WTC11 (cell line): ENCODE measurements around the gene CACNA2D3. TPM values are rescaled to one million over a fixed set of nuclear protein-coding genes. Genes with fewer than 3 reads are reported as not detected.
A peak's percentile ranks its signal among the peaks of the same experiment; 100 is the strongest.

ENCODE experiments used
- ATAC-seq: fragments of 200-7000 bp; cut with Tn5 transposase; 2 replicates; pipeline ENCODE4 v1.10.0; 2021; ENCODE audit warnings: mild to moderate bottlenecking, moderate library complexity
- CTCF ChIA-PET: fragments of 300-600 bp; sonication (Branson Sonifier 250); formaldehyde crosslinking; loops from one replicate; lab custom pipeline; 2021; ENCODE audit warnings: antibody characterized with exemption; lab: Charles Lee
- POLR2A ChIA-PET: fragments of 350-600 bp; sonication (Branson Sonifier 250); formaldehyde crosslinking; loops from one replicate; lab custom pipeline; 2021; ENCODE audit warnings: antibody characterized with exemption; lab: Charles Lee
- DNase-seq: peaks from one replicate; pipeline ENCODE4 v3.0.0; 2021; ENCODE audit warnings: low spot score
- H3K27ac Mint-ChIP-seq: 2 replicates; pipeline ENCODE4 v1.8.0; 2021; ENCODE audit warnings: mixed read lengths
- H3K27me3 Mint-ChIP-seq: 2 replicates; pipeline ENCODE4 v1.8.0; 2021; ENCODE audit warnings: low read depth, mild to moderate bottlenecking, moderate library complexity, mixed read lengths
- H3K36me3 Mint-ChIP-seq: 2 replicates; pipeline ENCODE4 v1.8.0; 2021; ENCODE audit warnings: mixed read lengths
- H3K4me1 Mint-ChIP-seq: 2 replicates; pipeline ENCODE4 v1.8.0; 2022; ENCODE audit warnings: mixed read lengths
- H3K4me3 Mint-ChIP-seq: 2 replicates; pipeline ENCODE4 v1.8.0; 2021; ENCODE audit warnings: mild to moderate bottlenecking, moderate library complexity, mixed read lengths
- H3K9me3 Mint-ChIP-seq: 2 replicates; pipeline ENCODE4 v1.8.0; 2021; ENCODE audit warnings: mixed read lengths
- CBFB ChIP-seq: sonication (generic); formaldehyde crosslinking; IDR thresholded peaks from 2 replicates; pipeline ENCODE4 v1.8.1; 2022; ENCODE audit warnings: mild to moderate bottlenecking, low read depth, missing genetic modification reagents
- CREM ChIP-seq: sonication (generic); formaldehyde crosslinking; IDR thresholded peaks from 2 replicates; pipeline ENCODE4 v1.8.1; 2022; ENCODE audit warnings: mild to moderate bottlenecking, missing genetic modification reagents, moderate library complexity
- ELF4 ChIP-seq: sonication (generic); formaldehyde crosslinking; IDR thresholded peaks from 2 replicates; pipeline ENCODE4 v1.8.1; 2022; ENCODE audit warnings: low read depth, mild to moderate bottlenecking, moderate library complexity, missing genetic modification reagents
- ETV6 ChIP-seq: sonication (generic); formaldehyde crosslinking; IDR thresholded peaks from 2 replicates; pipeline ENCODE4 v1.8.1; 2022; ENCODE audit warnings: mild to moderate bottlenecking, missing genetic modification reagents
- FOXK1 ChIP-seq: sonication (generic); formaldehyde crosslinking; IDR thresholded peaks from 2 replicates; pipeline ENCODE4 v1.8.0; 2022; ENCODE audit warnings: mild to moderate bottlenecking, moderate library complexity, missing genetic modification reagents
- FOXP1 ChIP-seq: sonication (generic); formaldehyde crosslinking; IDR thresholded peaks from 2 replicates; pipeline ENCODE4 v1.8.0; 2022; ENCODE audit warnings: missing genetic modification reagents, mild to moderate bottlenecking, moderate library complexity, borderline replicate concordance
- GABPB1 ChIP-seq: sonication (generic); formaldehyde crosslinking; IDR thresholded peaks from 2 replicates; pipeline ENCODE4 v1.8.1; 2023; ENCODE audit warnings: mild to moderate bottlenecking, missing genetic modification reagents
- GRHL2 ChIP-seq: fragments of 250-450 bp; sonication (Bioruptor Pico); IDR thresholded peaks from 2 replicates; pipeline ENCODE4 v1.8.0; 2022; ENCODE audit warnings: mild to moderate bottlenecking, moderate library complexity; ENCODE audit not compliant: insufficient replicate concordance, severe bottlenecking
- GTF2I ChIP-seq: fragments of 250-450 bp; sonication (Bioruptor Pico); conservative IDR thresholded peaks from 2 replicates; pipeline ENCODE4 v1.4.0; 2021; ENCODE audit warnings: mild to moderate bottlenecking
- JUN ChIP-seq: sonication (generic); formaldehyde crosslinking; IDR thresholded peaks from 2 replicates; pipeline ENCODE4 v1.8.0; 2023; ENCODE audit warnings: mild to moderate bottlenecking, missing genetic modification reagents
- RELA ChIP-seq: sonication (generic); formaldehyde crosslinking; IDR thresholded peaks from 2 replicates; pipeline ENCODE4 v1.8.1; 2022; ENCODE audit warnings: missing genetic modification reagents, mild to moderate bottlenecking, borderline replicate concordance
- TEAD1 ChIP-seq: sonication (generic); formaldehyde crosslinking; IDR thresholded peaks from 2 replicates; pipeline ENCODE4 v1.8.0; 2022; ENCODE audit warnings: mild to moderate bottlenecking, missing genetic modification reagents
- TP53 ChIP-seq: sonication (generic); formaldehyde crosslinking; IDR thresholded peaks from 2 replicates; pipeline ENCODE4 v1.8.1; 2023; ENCODE audit warnings: mild to moderate bottlenecking, missing genetic modification reagents
- ZNF219 ChIP-seq: sonication (generic); formaldehyde crosslinking; IDR thresholded peaks from 2 replicates; pipeline ENCODE4 v1.8.0; 2023; ENCODE audit warnings: missing genetic modification reagents, mild to moderate bottlenecking, borderline replicate concordance
- ZNF263 ChIP-seq: sonication (generic); formaldehyde crosslinking; IDR thresholded peaks from 2 replicates; pipeline ENCODE4 v1.8.1; 2022; ENCODE audit warnings: low read depth, mild to moderate bottlenecking, moderate library complexity, missing genetic modification reagents
- ZNF317 ChIP-seq: sonication (generic); formaldehyde crosslinking; IDR thresholded peaks from 2 replicates; pipeline ENCODE4 v1.8.1; 2023; ENCODE audit warnings: low read depth, mild to moderate bottlenecking, moderate library complexity, missing genetic modification reagents, borderline replicate concordance
- ZNF423 ChIP-seq: fragments of 250-450 bp; sonication (Bioruptor Pico); IDR thresholded peaks from 2 replicates; pipeline ENCODE4 v2.1.2; 2022; ENCODE audit warnings: mild to moderate bottlenecking, moderate library complexity
- total RNA-seq: library from RNA; stranded (reverse); gene quantifications from 3 replicates; pipeline ENCODE4 v1.2.3, GENCODE V29; 2021
- TF ChIP-seq, protein P1 (sequence below): sonication (generic); formaldehyde crosslinking; IDR thresholded peaks from 2 replicates; pipeline ENCODE4 v1.8.1; 2022; ENCODE audit warnings: low read depth, missing genetic modification reagents, borderline replicate concordance
- TF ChIP-seq, protein P2 (sequence below): sonication (generic); formaldehyde crosslinking; IDR thresholded peaks from 2 replicates; pipeline ENCODE4 v1.8.1; 2022; ENCODE audit warnings: mild to moderate bottlenecking, moderate library complexity, missing genetic modification reagents
- TF ChIP-seq, protein P3 (sequence below): fragments of 250-450 bp; sonication (Bioruptor Pico); IDR thresholded peaks from 2 replicates; pipeline ENCODE4 v1.9.0; 2021; ENCODE audit warnings: mild to moderate bottlenecking
- TF ChIP-seq, protein P4 (sequence below): sonication (generic); formaldehyde crosslinking; IDR thresholded peaks from 2 replicates; pipeline ENCODE4 v1.8.0; 2022; ENCODE audit warnings: missing genetic modification reagents
- TF ChIP-seq, protein P5 (sequence below): sonication (generic); formaldehyde crosslinking; IDR thresholded peaks from 2 replicates; pipeline ENCODE4 v1.8.0; 2022; ENCODE audit warnings: mild to moderate bottlenecking, missing genetic modification reagents
- TF ChIP-seq, protein P6 (sequence below): sonication (generic); formaldehyde crosslinking; IDR thresholded peaks from 2 replicates; pipeline ENCODE4 v1.8.1; 2022; ENCODE audit warnings: missing genetic modification reagents, borderline replicate concordance
- TF ChIP-seq, protein P7 (sequence below): sonication (generic); formaldehyde crosslinking; IDR thresholded peaks from 2 replicates; pipeline ENCODE4 v1.8.0; 2022; ENCODE audit warnings: mild to moderate bottlenecking, missing genetic modification reagents

CACNA2D3 gene
- total RNA-seq, 1 experiment from 2014 or later = 5.0 TPM

DNA sequence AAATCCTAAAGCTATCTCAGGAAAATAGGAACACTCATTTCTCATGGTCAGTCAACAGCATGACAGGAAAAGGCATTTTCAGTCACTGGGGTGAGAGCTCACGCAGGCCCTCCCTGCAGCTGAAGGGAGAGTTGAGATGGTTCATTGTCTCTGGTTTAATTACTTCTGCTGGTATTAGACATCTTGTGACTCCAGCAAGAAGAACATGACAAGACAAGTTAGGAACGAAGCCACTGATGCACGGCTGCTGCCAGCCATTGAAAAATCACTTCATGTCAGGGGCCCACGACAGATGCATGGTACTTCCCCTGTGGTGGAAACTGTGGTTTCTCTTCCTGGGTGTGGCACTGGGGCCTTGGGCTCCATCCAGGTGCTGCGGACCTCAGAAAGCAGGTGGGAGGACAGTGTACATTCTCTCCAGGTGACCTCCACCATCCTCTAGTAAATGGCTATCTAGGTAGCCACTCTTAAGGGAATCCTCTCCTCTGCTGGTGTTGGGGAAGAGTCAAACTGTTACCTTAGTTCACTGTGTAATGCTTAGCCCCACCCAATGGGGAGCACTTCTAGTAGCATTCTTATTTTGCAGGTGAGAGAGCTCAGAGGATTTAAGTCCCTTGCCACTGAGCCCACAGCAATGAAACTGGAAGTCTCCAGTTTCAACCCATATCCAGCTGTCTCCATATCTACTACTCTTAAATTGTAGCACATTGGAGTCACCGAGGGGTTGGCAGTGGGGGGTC is 531.3 kb downstream of the CACNA2D3 start:
- ChIA-PET CTCF (interaction anchor here (1.9 kb wide), 1 partner anchor 11 kb away, joined by 5 read pairs; no protein-coding TSS in a partner anchor), POLR2A (no interaction called here)
- Mint-ChIP-seq H3K36me3 (peaks cover 33% of the 10 kb centered on the region), H3K27ac (no peak overlapping the region), H3K27me3 (no peaks in the 10 kb centered on the region), H3K9me3 (peaks cover 15% of the 10 kb centered on the region), H3K4me1 (peaks cover 44% of the 10 kb centered on the region), H3K4me3 (no peak overlapping the region)
- ATAC-seq = peak; percentile 27; the same call in 1 of the 2 replicates
- no peak for DNase-seq
- TF ChIP-seq GTF2I (CRISPR knock-in tag) (no peak), TEAD1 (no peak), ZNF423 (CRISPR knock-in tag) (no peak), ETV6 (no peak), GRHL2 (no peak), FOXP1 (CRISPR knock-in tag) (no peak), ZNF317 (CRISPR knock-in tag) (no peak), CBFB (CRISPR knock-in tag) (no peak), TP53 (CRISPR knock-in tag) (no peak), ZNF219 (CRISPR knock-in tag) (no peak), FOXK1 (CRISPR knock-in tag) (no peak), CREM (CRISPR knock-in tag) (no peak)
- TF ChIP-seq, protein P1, sequence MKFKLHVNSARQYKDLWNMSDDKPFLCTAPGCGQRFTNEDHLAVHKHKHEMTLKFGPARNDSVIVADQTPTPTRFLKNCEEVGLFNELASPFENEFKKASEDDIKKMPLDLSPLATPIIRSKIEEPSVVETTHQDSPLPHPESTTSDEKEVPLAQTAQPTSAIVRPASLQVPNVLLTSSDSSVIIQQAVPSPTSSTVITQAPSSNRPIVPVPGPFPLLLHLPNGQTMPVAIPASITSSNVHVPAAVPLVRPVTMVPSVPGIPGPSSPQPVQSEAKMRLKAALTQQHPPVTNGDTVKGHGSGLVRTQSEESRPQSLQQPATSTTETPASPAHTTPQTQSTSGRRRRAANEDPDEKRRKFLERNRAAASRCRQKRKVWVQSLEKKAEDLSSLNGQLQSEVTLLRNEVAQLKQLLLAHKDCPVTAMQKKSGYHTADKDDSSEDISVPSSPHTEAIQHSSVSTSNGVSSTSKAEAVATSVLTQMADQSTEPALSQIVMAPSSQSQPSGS (CRISPR knock-in tag) = no peak
- TF ChIP-seq, protein P2, sequence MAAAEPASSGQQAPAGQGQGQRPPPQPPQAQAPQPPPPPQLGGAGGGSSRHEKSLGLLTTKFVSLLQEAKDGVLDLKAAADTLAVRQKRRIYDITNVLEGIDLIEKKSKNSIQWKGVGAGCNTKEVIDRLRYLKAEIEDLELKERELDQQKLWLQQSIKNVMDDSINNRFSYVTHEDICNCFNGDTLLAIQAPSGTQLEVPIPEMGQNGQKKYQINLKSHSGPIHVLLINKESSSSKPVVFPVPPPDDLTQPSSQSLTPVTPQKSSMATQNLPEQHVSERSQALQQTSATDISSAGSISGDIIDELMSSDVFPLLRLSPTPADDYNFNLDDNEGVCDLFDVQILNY (CRISPR knock-in tag) = no peak
- TF ChIP-seq, protein P3, sequence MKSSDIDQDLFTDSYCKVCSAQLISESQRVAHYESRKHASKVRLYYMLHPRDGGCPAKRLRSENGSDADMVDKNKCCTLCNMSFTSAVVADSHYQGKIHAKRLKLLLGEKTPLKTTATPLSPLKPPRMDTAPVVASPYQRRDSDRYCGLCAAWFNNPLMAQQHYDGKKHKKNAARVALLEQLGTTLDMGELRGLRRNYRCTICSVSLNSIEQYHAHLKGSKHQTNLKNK (CRISPR knock-in tag) = no peak
- TF ChIP-seq, protein P4, sequence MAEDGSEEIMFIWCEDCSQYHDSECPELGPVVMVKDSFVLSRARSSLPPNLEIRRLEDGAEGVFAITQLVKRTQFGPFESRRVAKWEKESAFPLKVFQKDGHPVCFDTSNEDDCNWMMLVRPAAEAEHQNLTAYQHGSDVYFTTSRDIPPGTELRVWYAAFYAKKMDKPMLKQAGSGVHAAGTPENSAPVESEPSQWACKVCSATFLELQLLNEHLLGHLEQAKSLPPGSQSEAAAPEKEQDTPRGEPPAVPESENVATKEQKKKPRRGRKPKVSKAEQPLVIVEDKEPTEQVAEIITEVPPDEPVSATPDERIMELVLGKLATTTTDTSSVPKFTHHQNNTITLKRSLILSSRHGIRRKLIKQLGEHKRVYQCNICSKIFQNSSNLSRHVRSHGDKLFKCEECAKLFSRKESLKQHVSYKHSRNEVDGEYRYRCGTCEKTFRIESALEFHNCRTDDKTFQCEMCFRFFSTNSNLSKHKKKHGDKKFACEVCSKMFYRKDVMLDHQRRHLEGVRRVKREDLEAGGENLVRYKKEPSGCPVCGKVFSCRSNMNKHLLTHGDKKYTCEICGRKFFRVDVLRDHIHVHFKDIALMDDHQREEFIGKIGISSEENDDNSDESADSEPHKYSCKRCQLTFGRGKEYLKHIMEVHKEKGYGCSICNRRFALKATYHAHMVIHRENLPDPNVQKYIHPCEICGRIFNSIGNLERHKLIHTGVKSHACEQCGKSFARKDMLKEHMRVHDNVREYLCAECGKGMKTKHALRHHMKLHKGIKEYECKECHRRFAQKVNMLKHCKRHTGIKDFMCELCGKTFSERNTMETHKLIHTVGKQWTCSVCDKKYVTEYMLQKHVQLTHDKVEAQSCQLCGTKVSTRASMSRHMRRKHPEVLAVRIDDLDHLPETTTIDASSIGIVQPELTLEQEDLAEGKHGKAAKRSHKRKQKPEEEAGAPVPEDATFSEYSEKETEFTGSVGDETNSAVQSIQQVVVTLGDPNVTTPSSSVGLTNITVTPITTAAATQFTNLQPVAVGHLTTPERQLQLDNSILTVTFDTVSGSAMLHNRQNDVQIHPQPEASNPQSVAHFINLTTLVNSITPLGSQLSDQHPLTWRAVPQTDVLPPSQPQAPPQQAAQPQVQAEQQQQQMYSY (CRISPR knock-in tag) = no peak
- TF ChIP-seq, all 79 proteins: peak for 0

DNA sequence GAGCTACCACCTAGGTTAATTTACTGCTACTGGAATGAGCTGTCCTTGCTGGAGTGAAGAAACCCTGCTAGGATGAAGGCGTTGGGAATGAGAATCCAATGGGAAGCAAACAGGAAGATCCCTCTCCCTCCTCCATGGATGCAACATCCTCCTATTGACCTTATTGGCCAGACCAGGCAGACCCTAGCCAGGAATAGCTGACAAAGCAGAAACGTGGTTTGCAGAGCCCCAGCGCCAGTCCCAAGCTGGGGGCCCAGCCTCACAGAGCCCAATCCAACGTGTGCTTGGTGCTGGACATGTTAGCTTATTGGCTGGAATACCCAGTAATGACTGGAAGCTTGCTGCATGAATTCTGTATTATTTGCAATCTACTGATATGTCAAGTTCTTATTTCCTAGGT is 532.4 kb downstream of the CACNA2D3 start:
- POLR2A ChIA-PET = no interaction called here
- peaks cover 26% of the 10 kb centered on the region for H3K36me3 Mint-ChIP-seq
- TF ChIP-seq, protein P5, sequence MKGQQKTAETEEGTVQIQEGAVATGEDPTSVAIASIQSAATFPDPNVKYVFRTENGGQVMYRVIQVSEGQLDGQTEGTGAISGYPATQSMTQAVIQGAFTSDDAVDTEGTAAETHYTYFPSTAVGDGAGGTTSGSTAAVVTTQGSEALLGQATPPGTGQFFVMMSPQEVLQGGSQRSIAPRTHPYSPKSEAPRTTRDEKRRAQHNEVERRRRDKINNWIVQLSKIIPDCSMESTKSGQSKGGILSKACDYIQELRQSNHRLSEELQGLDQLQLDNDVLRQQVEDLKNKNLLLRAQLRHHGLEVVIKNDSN (CRISPR knock-in tag) = no peak
- TF ChIP-seq, protein P6, sequence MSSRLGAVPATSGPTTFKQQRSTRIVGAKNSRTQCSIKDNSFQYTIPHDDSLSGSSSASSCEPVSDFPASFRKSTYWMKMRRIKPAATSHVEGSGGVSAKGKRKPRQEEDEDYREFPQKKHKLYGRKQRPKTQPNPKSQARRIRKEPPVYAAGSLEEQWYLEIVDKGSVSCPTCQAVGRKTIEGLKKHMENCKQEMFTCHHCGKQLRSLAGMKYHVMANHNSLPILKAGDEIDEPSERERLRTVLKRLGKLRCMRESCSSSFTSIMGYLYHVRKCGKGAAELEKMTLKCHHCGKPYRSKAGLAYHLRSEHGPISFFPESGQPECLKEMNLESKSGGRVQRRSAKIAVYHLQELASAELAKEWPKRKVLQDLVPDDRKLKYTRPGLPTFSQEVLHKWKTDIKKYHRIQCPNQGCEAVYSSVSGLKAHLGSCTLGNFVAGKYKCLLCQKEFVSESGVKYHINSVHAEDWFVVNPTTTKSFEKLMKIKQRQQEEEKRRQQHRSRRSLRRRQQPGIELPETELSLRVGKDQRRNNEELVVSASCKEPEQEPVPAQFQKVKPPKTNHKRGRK (CRISPR knock-in tag) = no peak
- no peak for TF ChIP-seq RELA (CRISPR knock-in tag)
- no peak for TF ChIP-seq JUN (CRISPR knock-in tag)
- TF ChIP-seq, protein P7, sequence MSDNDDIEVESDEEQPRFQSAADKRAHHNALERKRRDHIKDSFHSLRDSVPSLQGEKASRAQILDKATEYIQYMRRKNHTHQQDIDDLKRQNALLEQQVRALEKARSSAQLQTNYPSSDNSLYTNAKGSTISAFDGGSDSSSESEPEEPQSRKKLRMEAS (CRISPR knock-in tag) = no peak
- no peak for TF ChIP-seq GABPB1 (CRISPR knock-in tag)
- TF ChIP-seq ZNF263 (CRISPR knock-in tag) = no peak
- TF ChIP-seq CREM (CRISPR knock-in tag) = no peak
- no peak for TF ChIP-seq ELF4 (CRISPR knock-in tag)
- TF ChIP-seq, all 79 proteins: peak for 0
- Mint-ChIP-seq H3K27me3 (no peaks in the 10 kb centered on the region), H3K4me1 (peaks cover 50% of the 10 kb centered on the region), H3K27ac (no peak overlapping the region), H3K9me3 (peaks cover 4% of the 10 kb centered on the region; the same call in 1 of the 2 replicates), H3K4me3 (no peak overlapping the region)
- DNase-seq (no peak), ATAC-seq (no peak)
- CTCF ChIA-PET = interaction anchor here (1.9 kb wide), 1 partner anchor 10 kb away, joined by 5 read pairs; no protein-coding TSS in a partner anchor
